Keratinocyte (primary cell): ENCODE measurements around the gene NPIPB8.

ENCODE experiments used
- CTCF ChIP-seq, 3 experiments: IDR thresholded peaks in 1 of 3; conservative IDR thresholded peaks in 1 of 3; optimal IDR thresholded peaks in 1 of 3; 2 replicates in 2 of 3; 3 replicates in 1 of 3; pipeline versions ENCODE3 to v1.5.1; 2011; ENCODE audit warnings: low read length in 3 of 3, mild to moderate bottlenecking in 3 of 3, moderate library complexity in 2 of 3, control low read depth in 1 of 3, inconsistent platforms in 1 of 3; ENCODE audit not compliant: insufficient read depth in 2 of 3; ENCODE audit errors: extremely low read depth in 1 of 3
- EZH2 ChIP-seq: IDR thresholded peaks from one replicate; pipeline ENCODE4 v1.6.1; 2012; ENCODE audit warnings: inconsistent platforms, mild to moderate bottlenecking, low read length, moderate library complexity

GRCh38 chr16:28606291-28607115 lies 31.4 kb upstream of the NPIPB8 start:
- TF ChIP-seq CTCF (optimal IDR thresholded peaks at IDR 0.05 in 1 of 3, IDR thresholded peaks at IDR 0.05 in 1 of 3, conservative IDR thresholded peaks at IDR 0.05 in 1 of 3; ENCODE audit: extremely low read depth in 1 of 3, insufficient read depth in 2 of 3, low read length in 3 of 3), result no peak
- no peak for TF ChIP-seq EZH2
